Suprapubic skin (tissue), 3 donors: ENCODE data around the gene SHE.

Experiments used
- CTCF ChIP-seq, 2 donors: fragments of 200-600 bp in 1 of 2; fragments of 450-650 bp in 1 of 2; sonication (generic) in 1 of 2; IDR thresholded peaks; one replicate each; pipeline ENCODE4 v1.5.1; 2016 to 2019; ENCODE audit warnings: antibody characterized with exemption in 2 of 2, mild to moderate bottlenecking in 1 of 2, moderate library complexity in 1 of 2
- POLR2AphosphoS5 ChIP-seq, 3 donors: sonication (generic); formaldehyde crosslinking; IDR thresholded peaks; one replicate each; pipeline ENCODE4 v1.6.1; 2017; ENCODE audit warnings: antibody characterized with exemption in 3 of 3

DNA sequence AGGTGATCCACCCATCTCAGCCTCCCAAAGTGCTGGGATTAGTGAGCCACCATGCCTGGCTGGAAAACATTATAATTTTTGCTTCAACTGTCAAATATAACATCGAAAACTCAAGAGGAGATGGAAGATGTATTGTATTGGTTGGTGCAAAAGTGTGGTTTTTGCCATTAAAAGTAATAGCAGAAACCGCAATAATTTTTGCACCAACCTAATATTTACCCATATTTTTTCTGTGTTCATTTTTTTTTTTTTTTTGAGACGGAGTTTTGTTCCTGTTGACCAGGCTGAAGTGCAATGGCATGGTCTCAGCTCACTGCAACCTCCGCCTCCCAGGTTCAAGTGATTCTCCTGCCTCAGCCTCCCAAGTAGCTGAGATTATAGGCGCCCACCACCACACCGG lies 27.1 kb upstream of the SHE start:
- TF ChIP-seq POLR2AphosphoS5 (IDR thresholded peaks at IDR 0.05) (no peak), CTCF (IDR thresholded peaks at IDR 0.05) (no peak)
